ENCODE data around the gene AGMAT.
"Not testable (repeated sequence)": the region's sequence is repeated elsewhere in the genome, so short reads cannot be mapped to it uniquely, and the experiment has no call there.

AGMAT gene

GRCh38 chr1:15609631-15610030, 24.8 kb upstream of the AGMAT start:
- DNase-seq, result no peak

DNA sequence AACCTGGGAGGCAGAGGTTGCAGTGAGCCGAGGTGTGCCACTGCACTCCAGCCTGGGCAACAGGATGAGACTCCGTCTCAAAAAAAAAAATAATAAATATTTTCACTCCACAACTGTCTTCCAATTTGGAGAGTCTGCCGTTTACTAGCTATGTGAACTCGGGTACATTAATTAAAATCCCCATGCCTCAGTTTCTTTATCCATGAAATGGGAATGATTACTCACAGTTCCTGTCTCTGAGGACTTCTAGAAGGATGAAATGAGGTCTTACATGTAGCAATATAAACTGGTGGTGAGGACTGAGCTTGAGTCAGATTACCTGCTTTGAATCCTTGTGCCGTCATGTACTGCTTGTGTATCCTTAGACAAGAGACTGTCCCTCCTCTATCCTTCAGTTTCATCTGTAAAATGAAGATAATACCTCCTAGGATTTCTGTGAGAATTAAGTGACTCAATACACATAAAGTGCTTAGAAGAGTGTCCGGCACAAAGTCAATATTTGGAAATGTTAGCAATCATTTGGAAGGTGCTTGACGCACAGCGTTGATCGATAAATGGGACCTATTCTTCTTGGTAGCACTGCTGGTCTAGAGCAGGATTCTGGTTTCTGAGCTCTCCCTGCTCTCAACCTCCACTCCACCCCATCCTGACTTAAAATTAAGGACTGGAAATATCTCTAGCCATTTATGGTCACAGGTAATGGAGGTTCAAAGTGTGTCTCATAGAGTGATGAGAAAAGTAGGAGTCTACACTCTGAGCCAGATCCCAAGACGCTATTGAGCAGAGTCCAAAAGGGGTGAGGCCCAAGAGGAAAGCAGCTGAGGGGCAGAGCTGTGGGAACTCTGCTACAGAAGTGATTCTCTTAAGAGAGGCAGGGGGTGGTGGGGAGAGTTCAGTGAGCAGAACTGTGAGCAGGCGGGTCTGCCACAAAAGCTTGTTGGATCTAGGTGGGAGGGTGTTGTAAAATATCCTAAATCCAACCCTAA, 20.8 kb upstream of the AGMAT start:
- DNase-seq, result no peak

DNA sequence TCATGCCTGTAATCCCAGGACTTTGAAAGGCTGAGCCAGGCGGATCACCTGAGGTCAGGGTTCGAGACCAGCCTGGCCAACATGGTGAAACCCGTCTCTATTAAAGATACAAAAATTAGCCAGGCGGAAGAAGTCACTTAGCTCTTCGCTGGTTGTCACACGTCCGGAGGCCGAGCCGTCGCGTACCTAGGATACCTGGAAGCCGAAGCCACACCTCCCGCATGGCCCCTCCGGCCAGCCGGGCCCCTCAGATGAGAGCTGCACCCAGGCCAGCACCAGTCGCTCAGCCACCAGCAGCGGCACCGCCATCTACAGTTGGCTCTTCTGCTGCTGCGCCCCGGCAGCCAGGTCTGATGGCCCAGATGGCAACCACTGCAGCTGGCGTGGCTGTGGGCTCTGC, 19.5 kb upstream of the AGMAT start:
- DNase-seq, result not testable (repeated sequence)

- DNase-seq, result not testable (repeated sequence)
Measured at GRCh38 chr1:15603966-15604282, 19.1 kb upstream of the AGMAT start.

DNA sequence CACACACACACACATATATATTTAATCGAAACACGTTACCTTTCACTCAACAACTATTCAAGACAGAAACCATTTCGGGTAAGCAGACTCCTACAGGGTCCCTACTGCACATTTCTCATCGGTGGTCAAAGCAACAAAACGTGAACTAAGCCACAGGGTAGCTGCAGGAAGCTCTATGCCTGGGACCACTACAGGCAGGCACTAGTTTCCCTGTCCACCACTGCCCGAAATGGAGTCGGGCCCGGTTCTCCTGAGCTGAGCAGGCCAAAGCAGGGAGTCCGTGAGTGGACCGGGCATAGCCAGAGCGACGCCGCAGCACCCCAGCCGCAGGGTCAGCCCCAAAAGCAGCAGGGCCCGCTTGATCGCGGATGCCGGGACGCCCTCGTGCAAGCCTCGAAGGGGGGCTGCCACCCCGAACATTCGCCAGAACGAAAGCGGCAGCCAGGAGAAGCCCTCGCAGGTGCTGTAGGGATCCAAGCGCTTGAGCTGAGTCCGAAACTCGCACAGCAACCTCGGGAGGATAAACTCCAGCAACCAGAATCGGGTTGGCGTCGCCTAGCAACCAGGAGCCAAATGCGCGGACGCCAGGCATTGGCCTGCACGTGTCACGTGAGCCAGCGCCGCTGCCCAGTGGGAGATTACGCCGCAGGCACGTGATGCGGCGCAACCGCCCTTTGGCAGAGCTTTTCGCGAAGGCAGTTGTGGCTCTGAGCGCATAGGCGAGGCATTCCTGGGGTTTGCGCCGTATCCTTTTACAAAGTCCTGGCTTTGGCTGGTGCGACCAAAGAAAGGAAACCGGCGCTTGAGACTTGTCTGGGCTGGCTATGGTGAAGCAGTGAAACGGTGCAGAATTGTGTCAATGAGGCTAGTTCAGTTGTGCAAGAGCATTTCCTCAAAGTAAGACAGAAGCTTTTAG, 18.5 kb upstream of the AGMAT start:
- peak; percentile 97 for DNase-seq

GRCh38 chr1:15598436-15598835, 13.6 kb upstream of the AGMAT start:
- no peak for DNase-seq

DNA sequence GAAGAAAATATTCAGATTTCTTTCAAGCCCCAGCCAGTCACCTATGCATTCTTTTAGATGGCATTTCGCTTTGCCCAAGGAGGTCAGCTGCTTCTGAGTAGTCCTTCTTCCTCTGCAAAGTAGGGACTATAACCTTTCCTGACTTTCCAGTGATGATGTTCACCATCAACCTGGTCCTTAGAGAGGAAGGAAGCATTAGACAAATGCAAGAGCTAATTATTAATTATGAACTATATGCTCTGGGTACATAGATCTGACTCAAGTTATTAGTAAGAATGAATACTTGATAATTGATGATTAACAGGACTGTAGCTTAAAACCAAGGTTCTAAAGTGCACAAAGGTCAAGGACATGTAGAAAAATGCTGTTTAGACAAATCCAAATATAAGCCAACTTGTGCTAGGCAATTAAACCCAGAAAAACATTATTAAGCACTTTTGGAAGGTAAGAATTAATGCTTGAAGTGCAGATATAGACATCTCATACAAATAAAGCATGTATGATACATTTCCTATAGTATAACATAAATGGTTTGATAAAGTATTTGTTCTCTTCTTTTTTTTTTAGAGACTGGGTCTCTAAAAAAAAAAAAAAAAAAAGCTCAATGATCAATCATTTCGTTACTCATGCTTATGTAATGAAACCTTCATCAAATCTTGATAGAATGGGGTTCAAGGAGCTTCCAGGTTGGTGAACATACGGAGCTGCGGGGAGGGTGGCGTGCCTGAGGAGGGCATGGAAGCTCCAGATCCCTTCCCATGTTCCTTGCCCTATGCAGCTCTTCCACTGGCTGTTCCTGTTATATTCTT, 11.2 kb upstream of the AGMAT start:
- no peak for DNase-seq

DNA sequence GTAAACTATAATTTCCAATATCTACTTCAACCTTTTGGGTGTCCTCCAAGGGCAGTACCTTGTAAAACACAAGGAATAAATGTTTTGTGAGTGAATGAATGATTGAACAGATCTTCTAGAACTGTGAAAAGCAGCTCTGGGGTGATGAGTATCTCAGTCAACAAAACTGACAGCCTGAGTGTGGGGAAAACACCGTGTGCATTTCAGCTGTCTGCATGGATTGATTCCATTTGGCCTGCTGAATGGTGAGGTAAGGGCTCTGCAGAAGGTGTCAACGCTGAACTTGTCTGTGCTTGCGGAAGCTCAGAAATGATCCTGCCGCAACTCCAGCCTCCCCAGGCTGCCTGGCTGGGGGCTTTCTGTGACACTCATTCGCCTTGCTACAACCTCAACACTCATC, 7.4 kb upstream of the AGMAT start:
- no peak for DNase-seq

GRCh38 chr1:15583016-15583706, 1.7 kb downstream of the AGMAT start:
- DNase-seq, result no peak

- DNase-seq, result no peak
Measured at GRCh38 chr1:15579683-15580047, 5.2 kb downstream of the AGMAT start.

GRCh38 chr1:15578921-15579682, 5.7 kb downstream of the AGMAT start:
- DNase-seq, result no peak

- DNase-seq, result no peak
Measured at GRCh38 chr1:15577691-15578090, 7.2 kb downstream of the AGMAT start.

- no peak for DNase-seq
Measured at GRCh38 chr1:15575549-15576150, 9.2 kb downstream of the AGMAT start.

- no peak for DNase-seq
Measured at GRCh38 chr1:15574741-15575140, 10.1 kb downstream of the AGMAT start.

- DNase-seq, result no peak
Measured at GRCh38 chr1:15573477-15573876, 11.4 kb downstream of the AGMAT start.

DNA sequence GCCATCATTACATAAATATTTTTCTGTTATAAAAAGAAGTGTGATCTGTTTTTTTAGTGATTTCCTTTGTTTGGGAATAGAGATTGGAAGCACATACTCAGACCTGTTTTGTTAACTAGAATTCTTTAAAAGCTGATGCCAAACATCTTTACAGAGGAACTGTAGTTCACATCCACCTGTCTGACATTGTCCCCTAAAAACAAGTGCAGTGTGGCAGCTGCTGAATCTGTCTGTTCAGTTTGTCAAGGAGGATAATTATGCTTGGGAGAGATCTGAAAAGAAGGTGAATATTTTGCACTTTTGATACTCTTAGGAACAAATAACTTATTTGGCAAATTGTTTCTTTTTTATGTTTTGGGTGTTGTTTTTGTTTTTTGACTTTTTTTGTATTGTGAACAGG, 13.6 kb downstream of the AGMAT start:
- DNase-seq, result no peak

GRCh38 chr1:15570861-15571260, 14.0 kb downstream of the AGMAT start:
- DNase-seq, result no peak

GRCh38 chr1:15568387-15569073, 16.3 kb downstream of the AGMAT start:
- DNase-seq, result no peak

DNA sequence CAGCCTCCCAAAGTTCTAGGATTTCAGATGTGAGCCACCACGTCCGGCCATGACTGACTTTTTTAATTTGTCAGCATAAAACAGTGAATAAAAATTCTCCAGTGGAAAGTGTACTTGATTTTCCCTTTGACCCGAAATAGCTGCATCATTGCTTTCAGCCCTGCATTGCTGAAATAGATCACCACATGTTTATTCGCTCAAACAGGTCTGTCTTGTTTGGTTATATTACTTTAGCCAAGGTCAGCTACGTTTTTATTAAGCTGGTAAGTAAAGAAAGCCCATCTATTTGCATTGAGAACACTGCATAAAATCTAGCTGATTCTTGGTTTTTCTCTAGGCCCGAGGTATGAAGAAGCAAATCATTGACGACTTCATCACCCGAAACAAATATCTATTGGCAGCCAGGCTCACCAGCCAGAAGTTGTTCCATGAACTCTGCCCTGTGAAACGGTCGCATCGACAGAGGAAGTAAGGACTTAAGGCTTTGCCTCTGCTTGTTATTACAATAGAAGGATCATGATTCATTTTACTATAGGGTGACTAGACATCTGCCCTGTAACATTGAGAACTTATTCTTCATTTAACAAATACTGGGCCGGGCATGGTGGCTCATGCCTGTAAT, 25.6 kb downstream of the AGMAT start:
- DNase-seq, result no peak

- DNase-seq, result no peak
Measured at GRCh38 chr1:15558516-15558915, 26.3 kb downstream of the AGMAT start.

Measured in right forelimb (tissue), 1 donor.